Lung microvascular endothelial cell (primary cell): ENCODE results near the gene KIF20B. TPM values are rescaled to one million over a fixed set of nuclear protein-coding genes. Genes with fewer than 3 reads are reported as not detected.

Source experiments
- DNase-seq, 2 donors: peaks; one replicate each; pipeline versions ENCODE4 v3.0.0 to v3.0.0-alpha.2; 2010; ENCODE audit warnings: low read depth in 2 of 2
- total RNA-seq: library from RNA; depleted of rRNA; stranded (reverse); fragments of >200 nt; gene quantifications from 2 replicates; pipeline ENCODE4 v1.2.1, GENCODE V29; 2014

Gene KIF20B
- 2.4 and 5.0 TPM in 2 replicates for total RNA-seq

GRCh38 chr10:89701242-89702120, at the start of gene KIF20B:
Gene KIF20B (plus strand): TSS chr10:89701590. CDS start chr10:89705295, 3,705 bp downstream.
- DNase-seq = peak; percentile 98

- no peak for DNase-seq
Measured at GRCh38 chr10:89651916-89652573, 49.3 kb upstream of the KIF20B start.

GRCh38 chr10:89652806-89653370, 48.5 kb upstream of the KIF20B start:
- DNase-seq = no peak

GRCh38 chr10:89653410-89653869, 48.0 kb upstream of the KIF20B start:
- DNase-seq = no peak

GRCh38 chr10:89655722-89656121, 45.7 kb upstream of the KIF20B start:
- DNase-seq = no peak

GRCh38 chr10:89657302-89657701, 44.1 kb upstream of the KIF20B start:
- DNase-seq = no peak

GRCh38 chr10:89659143-89660131, 42.0 kb upstream of the KIF20B start:
- no peak for DNase-seq

GRCh38 chr10:89662596-89662995, 38.8 kb upstream of the KIF20B start:
- DNase-seq = no peak

GRCh38 chr10:89663144-89663543, 38.2 kb upstream of the KIF20B start:
- DNase-seq = no peak

- DNase-seq = no peak
Measured at GRCh38 chr10:89664203-89664602, 37.2 kb upstream of the KIF20B start.

GRCh38 chr10:89665302-89665701, 36.1 kb upstream of the KIF20B start:
- no peak for DNase-seq

- no peak for DNase-seq
Measured at GRCh38 chr10:89666138-89666537, 35.3 kb upstream of the KIF20B start.

- DNase-seq = no peak
Measured at GRCh38 chr10:89668386-89669071, 32.9 kb upstream of the KIF20B start.

GRCh38 chr10:89669985-89670384, 31.4 kb upstream of the KIF20B start:
- no peak for DNase-seq

GRCh38 chr10:89670926-89671325, 30.5 kb upstream of the KIF20B start:
- no peak for DNase-seq

GRCh38 chr10:89677341-89677740, 24.0 kb upstream of the KIF20B start:
- no peak for DNase-seq

- DNase-seq = no peak
Measured at GRCh38 chr10:89679986-89680385, 21.4 kb upstream of the KIF20B start.

GRCh38 chr10:89683883-89684282, 17.5 kb upstream of the KIF20B start:
- no peak for DNase-seq

- DNase-seq = peak in 1 of 2 donors; percentile 23
Measured at GRCh38 chr10:89684604-89685003, 16.8 kb upstream of the KIF20B start.

- no peak for DNase-seq
Measured at GRCh38 chr10:89685936-89686335, 15.5 kb upstream of the KIF20B start.

- no peak for DNase-seq
Measured at GRCh38 chr10:89690027-89690426, 11.4 kb upstream of the KIF20B start.
